Measurements from ENCODE around the gene LYRM7.

Gene LYRM7

DNA sequence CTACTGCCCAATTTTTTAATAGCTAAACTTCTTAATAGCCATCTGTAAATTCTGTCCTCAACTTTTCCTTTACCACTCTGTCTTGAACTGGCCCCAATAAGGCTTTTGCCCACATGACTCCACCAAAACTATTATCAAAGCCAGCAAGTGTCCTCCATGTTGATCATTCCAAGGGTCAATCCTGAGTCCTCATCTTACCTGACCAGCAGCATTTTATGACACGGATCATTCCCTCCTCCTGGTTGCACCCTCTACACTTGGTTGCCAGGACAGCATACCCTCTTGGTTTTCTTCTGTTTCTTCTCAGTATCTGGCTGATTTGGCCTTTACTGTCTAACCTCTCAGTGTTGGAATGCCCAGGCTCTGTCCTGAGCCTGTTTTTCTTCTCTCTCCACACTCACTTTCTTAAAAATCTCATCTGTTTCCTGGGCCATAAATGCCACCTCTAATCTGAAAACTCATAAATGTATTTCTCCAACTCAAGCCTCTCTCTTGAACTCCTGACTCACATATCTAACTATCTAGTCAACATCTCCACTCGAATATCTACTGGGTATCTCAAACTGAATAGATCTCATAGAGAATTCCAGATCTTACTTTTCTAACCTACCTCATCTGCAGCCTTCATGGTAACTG is 53.1 kb downstream of the LYRM7 start:
- no peak for DNase-seq
- Histone ChIP-seq H3K27me3 (ENCODE audit: insufficient read depth, low read depth, severe bottlenecking) (no peaks in the 10 kb centered on the region), H3K36me3 (no peaks in the 10 kb centered on the region), H3K4me3 (ENCODE audit: low read depth, low read length) (no peak overlapping the region), H3K9me3 (ENCODE audit: severe bottlenecking) (no peaks in the 10 kb centered on the region), H3K27ac (no peak overlapping the region)
- no peak for TF ChIP-seq CTCF (IDR thresholded peaks at IDR 0.05; ENCODE audit: low read depth, low read length)

GRCh38 chr5:131224387-131225201 is 53.9 kb downstream of the LYRM7 start:
- no peak for TF ChIP-seq CTCF (IDR thresholded peaks at IDR 0.05; ENCODE audit: low read depth, low read length)
- H3K4me3 ChIP-seq (ENCODE audit: low read depth, low read length) = no peak overlapping the region
- H3K36me3 ChIP-seq = no peaks in the 10 kb centered on the region
- H3K27ac ChIP-seq = no peak overlapping the region
- no peaks in the 10 kb centered on the region for H3K27me3 ChIP-seq (ENCODE audit: insufficient read depth, low read depth, severe bottlenecking)
- H3K9me3 ChIP-seq (ENCODE audit: severe bottlenecking) = no peaks in the 10 kb centered on the region
- DNase-seq = no peak

- Histone ChIP-seq H3K36me3 (no peaks in the 10 kb centered on the region), H3K27ac (no peak overlapping the region), H3K27me3 (ENCODE audit: insufficient read depth, low read depth, severe bottlenecking) (no peaks in the 10 kb centered on the region), H3K9me3 (ENCODE audit: severe bottlenecking) (no peaks in the 10 kb centered on the region), H3K4me3 (ENCODE audit: low read depth, low read length) (no peak overlapping the region)
- DNase-seq = no peak
- no peak for TF ChIP-seq CTCF (IDR thresholded peaks at IDR 0.05; ENCODE audit: low read depth, low read length)
Observed at GRCh38 chr5:131225282-131225974, 54.7 kb downstream of the LYRM7 start.

GRCh38 chr5:131226899-131227298 is 56.2 kb downstream of the LYRM7 start:
- Histone ChIP-seq H3K9me3 (ENCODE audit: severe bottlenecking) (no peaks in the 10 kb centered on the region), H3K36me3 (no peaks in the 10 kb centered on the region), H3K27me3 (ENCODE audit: insufficient read depth, low read depth, severe bottlenecking) (no peaks in the 10 kb centered on the region), H3K4me3 (ENCODE audit: low read depth, low read length) (no peak overlapping the region), H3K27ac (no peak overlapping the region)
- no peak for DNase-seq
- no peak for TF ChIP-seq CTCF (IDR thresholded peaks at IDR 0.05; ENCODE audit: low read depth, low read length)

- H3K4me3 ChIP-seq (ENCODE audit: low read depth, low read length) = no peak overlapping the region
- H3K9me3 ChIP-seq (ENCODE audit: severe bottlenecking) = no peaks in the 10 kb centered on the region
- no peak overlapping the region for H3K27ac ChIP-seq
- no peak for TF ChIP-seq CTCF (IDR thresholded peaks at IDR 0.05; ENCODE audit: low read depth, low read length)
- H3K27me3 ChIP-seq (ENCODE audit: insufficient read depth, low read depth, severe bottlenecking) = no peaks in the 10 kb centered on the region
- no peaks in the 10 kb centered on the region for H3K36me3 ChIP-seq
- DNase-seq = no peak
Observed at GRCh38 chr5:131228646-131229045, 57.9 kb downstream of the LYRM7 start.
